ENCODE data around the gene SMG1.

The SMG1 gene

DNA sequence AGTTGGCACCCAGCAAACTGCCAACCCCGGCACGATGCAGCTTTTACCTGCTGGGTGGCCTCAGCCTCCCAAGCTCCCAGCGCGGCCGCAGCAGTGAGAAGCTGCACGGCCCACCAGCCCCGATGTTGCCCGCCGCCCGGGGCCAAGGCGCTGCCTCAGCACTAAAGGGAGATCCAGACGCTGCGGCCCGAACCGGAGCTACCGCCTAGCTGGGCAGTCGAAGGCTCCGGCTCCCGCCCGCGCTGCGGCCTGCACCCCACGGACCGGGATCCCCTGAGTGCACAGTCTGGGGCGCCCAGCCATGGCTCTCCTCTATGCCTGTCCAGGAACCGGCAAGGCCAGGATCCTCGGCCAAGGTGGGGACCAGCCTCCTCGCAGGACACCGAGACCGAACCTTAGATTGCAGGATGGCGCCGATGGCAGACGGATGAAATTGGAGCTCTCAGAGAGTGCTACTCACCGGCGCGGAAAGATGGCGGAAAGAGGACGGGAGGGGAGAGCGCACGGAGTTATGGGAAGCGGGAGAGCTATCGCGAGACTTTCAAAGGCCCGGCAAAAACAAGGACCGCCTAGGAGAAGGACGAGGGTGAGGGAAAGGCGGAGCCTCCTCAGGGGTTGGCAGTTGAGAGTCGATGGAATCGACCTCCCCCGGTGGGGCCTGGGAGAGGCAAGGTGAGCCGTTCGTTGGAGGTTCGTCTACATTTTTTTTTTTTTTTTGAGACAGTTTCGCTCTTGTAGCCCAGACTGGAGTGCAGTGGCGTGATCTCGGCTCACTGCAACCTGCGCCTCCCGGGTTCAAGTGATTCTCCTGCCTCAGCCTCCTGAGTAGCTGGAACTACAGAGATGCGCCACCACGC lies 136.1 kb downstream of the SMG1 start, which contains the start of gene RPS15A:
RPS15A (minus strand) TSS at position 485 of the 857 bp plus-strand sequence. CDS start 1,221 bp downstream, outside the sequence.
- no peaks in the 10 kb centered on the region for H3K9me3 Mint-ChIP-seq
- H3K4me3 Mint-ChIP-seq: peak within 1 kb of the TSS; percentile 94 to 99 (median 98)
- TF ChIP-seq CTCF (IDR thresholded peaks at IDR 0.05; ENCODE audit: unreplicated experiment in 3 of 3): no peak
- H3K36me3 Mint-ChIP-seq (ENCODE audit: low read depth): peaks cover 74% of the 10 kb centered on the region
- peak within 1 kb of the TSS; percentile 68 to 93 (median 91) for H3K27ac Mint-ChIP-seq
- peaks cover 39% of the 10 kb centered on the region for H3K4me1 Mint-ChIP-seq
- H3K27me3 Mint-ChIP-seq (ENCODE audit: low read depth): no peaks in the 10 kb centered on the region

DNA sequence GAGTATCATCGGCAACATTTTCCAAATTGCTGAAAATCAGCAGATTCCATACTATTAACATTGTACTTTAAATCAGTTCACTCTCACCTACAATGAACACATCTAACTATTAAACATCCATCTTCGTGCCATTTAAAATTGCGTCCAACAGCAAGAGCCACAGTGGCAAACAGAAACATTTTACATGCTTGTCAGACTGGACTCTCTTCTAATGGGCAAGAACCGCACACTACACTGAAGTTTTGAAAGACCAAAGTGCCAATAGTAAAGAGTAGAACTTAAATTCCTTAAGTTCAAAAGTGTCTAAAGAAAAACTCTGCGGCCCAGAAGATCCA lies 136.7 kb downstream of the SMG1 start:
- H3K4me1 Mint-ChIP-seq: peaks cover 45% of the 10 kb centered on the region
- H3K9me3 Mint-ChIP-seq: no peaks in the 10 kb centered on the region
- H3K36me3 Mint-ChIP-seq (ENCODE audit: low read depth): peaks cover 80% of the 10 kb centered on the region
- no peak for TF ChIP-seq CTCF (IDR thresholded peaks at IDR 0.05; ENCODE audit: unreplicated experiment in 3 of 3)
- peak overlapping the region; percentile 68 to 93 (median 90) for H3K27ac Mint-ChIP-seq
- no peaks in the 10 kb centered on the region for H3K27me3 Mint-ChIP-seq (ENCODE audit: low read depth)
- peak overlapping the region; percentile 94 to 99 (median 98) for H3K4me3 Mint-ChIP-seq

- peaks cover 79% of the 10 kb centered on the region for H3K36me3 Mint-ChIP-seq (ENCODE audit: low read depth)
- peak overlapping the region; percentile 94 to 99 (median 98) for H3K4me3 Mint-ChIP-seq
- no peak for TF ChIP-seq CTCF (IDR thresholded peaks at IDR 0.05; ENCODE audit: unreplicated experiment in 3 of 3)
- peaks cover 45% of the 10 kb centered on the region for H3K4me1 Mint-ChIP-seq
- H3K27ac Mint-ChIP-seq: peak overlapping the region; percentile 68 to 93 (median 90)
- H3K27me3 Mint-ChIP-seq (ENCODE audit: low read depth): no peaks in the 10 kb centered on the region
- no peaks in the 10 kb centered on the region for H3K9me3 Mint-ChIP-seq
Measured at GRCh38 chr16:18788828-18789514, 137.2 kb downstream of the SMG1 start.

- no peak for TF ChIP-seq CTCF (IDR thresholded peaks at IDR 0.05; ENCODE audit: unreplicated experiment in 3 of 3)
- peak overlapping the region; percentile 45 to 56 (median 45) for H3K4me3 Mint-ChIP-seq
- H3K27ac Mint-ChIP-seq: peak overlapping the region in 2 of 3 experiments; percentile 24 to 27
- H3K4me1 Mint-ChIP-seq: peaks cover 53% of the 10 kb centered on the region
- H3K9me3 Mint-ChIP-seq: no peaks in the 10 kb centered on the region
- no peaks in the 10 kb centered on the region for H3K27me3 Mint-ChIP-seq (ENCODE audit: low read depth)
- peaks cover 63% of the 10 kb centered on the region for H3K36me3 Mint-ChIP-seq (ENCODE audit: low read depth)
Measured at GRCh38 chr16:18784917-18785623, 141.1 kb downstream of the SMG1 start.

- Mint-ChIP-seq H3K9me3 (no peaks in the 10 kb centered on the region), H3K36me3 (ENCODE audit: low read depth) (peaks cover 52% of the 10 kb centered on the region), H3K27ac (no peak overlapping the region), H3K27me3 (ENCODE audit: low read depth) (no peaks in the 10 kb centered on the region), H3K4me1 (peaks cover 43% of the 10 kb centered on the region), H3K4me3 (peak overlapping the region in 1 of 3 experiments; percentile 13)
- no peak for TF ChIP-seq CTCF (IDR thresholded peaks at IDR 0.05; ENCODE audit: unreplicated experiment in 3 of 3)
Measured at GRCh38 chr16:18783430-18784341, 142.5 kb downstream of the SMG1 start.
